K562 (cell line): ENCODE data around the gene CHAF1A. TPM values are rescaled to one million over a fixed set of nuclear protein-coding genes. Genes with fewer than 3 reads are reported as not detected.

Experiments used
- CBX1 ChIP-seq: sonication (generic); IDR thresholded peaks from 2 replicates; pipeline ENCODE4 v1.6.1; 2016; ENCODE audit warnings: antibody characterized with exemption, low read depth, mild to moderate bottlenecking
- CREM ChIP-seq: IDR thresholded peaks from 2 replicates; pipeline ENCODE4 v1.6.1; 2014; ENCODE audit warnings: antibody characterized with exemption, low read depth
- DDX20 ChIP-seq: fragments of 450-650 bp; IDR thresholded peaks from 2 replicates; pipeline ENCODE4 v1.6.1; 2016; ENCODE audit warnings: missing genetic modification characterization, low read depth, mild to moderate bottlenecking, missing compliant biosample characterization, moderate library complexity
- HNRNPK ChIP-seq: fragments of 200-400 bp; formaldehyde crosslinking; IDR thresholded peaks from one replicate; pipeline ENCODE4 v1.6.1; 2018; ENCODE audit warnings: mild to moderate bottlenecking, low read depth, low read length; ENCODE audit not compliant: poor library complexity, severe bottlenecking
- KDM1A ChIP-seq, 2 experiments: fragments of 450-650 bp; IDR thresholded peaks; 2 replicates each; pipeline ENCODE4 v1.6.1; 2016; ENCODE audit warnings: mild to moderate bottlenecking in 2 of 2
- NFE2L1 ChIP-seq: fragments of 450-650 bp; IDR thresholded peaks from 2 replicates; pipeline ENCODE4 v1.6.1; 2016; ENCODE audit warnings: missing genetic modification characterization, low read depth, mild to moderate bottlenecking, missing compliant biosample characterization, moderate library complexity, borderline replicate concordance
- NFIC ChIP-seq: fragments of 450-650 bp; IDR thresholded peaks from 2 replicates; pipeline ENCODE4 v1.6.1; 2017; ENCODE audit warnings: mild to moderate bottlenecking, inconsistent platforms
- PCBP2 ChIP-seq: fragments of 200-400 bp; formaldehyde crosslinking; IDR thresholded peaks from 2 replicates; pipeline ENCODE4 v1.6.1; 2018; ENCODE audit warnings: low read length, low read depth, mild to moderate bottlenecking, moderate library complexity; ENCODE audit not compliant: poor library complexity, severe bottlenecking
- SIX5 ChIP-seq, 2 experiments: IDR thresholded peaks; 2 replicates each; pipeline ENCODE4 v1.6.1; 2011; ENCODE audit warnings: low read length in 2 of 2, borderline replicate concordance in 1 of 2, low read depth in 1 of 2, mild to moderate bottlenecking in 1 of 2, moderate library complexity in 1 of 2; ENCODE audit not compliant: insufficient read depth in 1 of 2
- SMARCC2 ChIP-seq: fragments of 450-650 bp; IDR thresholded peaks from 2 replicates; pipeline ENCODE4 v1.6.1; 2017; ENCODE audit warnings: antibody characterized with exemption, moderate library complexity, mild to moderate bottlenecking, low read depth
- TEAD1 ChIP-seq, 2 experiments: fragments of 450-650 bp in 1 of 2; sonication (generic) in 1 of 2; formaldehyde crosslinking; IDR thresholded peaks; 2 replicates each; pipeline versions ENCODE4 v1.4.0 to v1.8.0; 2020 to 2022; ENCODE audit warnings: mild to moderate bottlenecking in 2 of 2, missing genetic modification reagents in 1 of 2
- polyA plus RNA-seq, 8 experiments: library from polyadenylated mRNA; depleted of rRNA in 4 of 8; stranded (reverse) in 5 of 8; unstranded in 3 of 8; fragments of >200 nt; fragmentation: Nextera tagmentation in 2 of 8; fragmentation: Illumina TruSeq in 1 of 8; extraction: Ambion mirVana in 2 of 8; extraction: Trizol in 1 of 8; gene quantifications; 2 replicates each; pipeline versions ENCODE4 v1.2.1 to v1.2.3, GENCODE V29; 2011 to 2014; ENCODE audit warnings: inconsistent platforms in 1 of 8, missing spikeins in 1 of 8
- total RNA-seq, 7 experiments: library from RNA; depleted of rRNA in 6 of 7; stranded (reverse); fragments of >200 nt in 6 of 7; fragmentation: Illumina TruSeq in 2 of 7; extraction: Trizol in 2 of 7; gene quantifications; 2 replicates each; pipeline versions ENCODE4 v1.2.1 to v1.2.3, GENCODE V29; 2011 to 2021; ENCODE audit warnings: low replicate concordance in 1 of 7
- TF ChIP-seq, protein P1 (sequence below): fragments of 200-800 bp; sonication (Bioruptor generic); IDR thresholded peaks from 2 replicates; pipeline ENCODE4 v1.6.1; 2016; ENCODE audit warnings: missing genetic modification characterization, missing compliant biosample characterization
- TF ChIP-seq, protein P2 (sequence below): fragments of 250-450 bp; sonication (Bioruptor Pico); IDR thresholded peaks from 2 replicates; pipeline ENCODE4 v1.5.0; 2022; ENCODE audit warnings: mild to moderate bottlenecking
- TF ChIP-seq, protein P3 (sequence below): fragments of 250-450 bp; sonication (Bioruptor Pico); IDR thresholded peaks from 2 replicates; pipeline ENCODE4 v1.4.0; 2020; ENCODE audit warnings: borderline replicate concordance
- TF ChIP-seq, protein P4 (sequence below): fragments of 450-650 bp; IDR thresholded peaks from 2 replicates; pipeline ENCODE4 v1.6.1; 2016

CHAF1A gene
- total and polyA plus RNA-seq, 9 of the 15 experiments (the other 6 are each of a cell fraction or from before 2014, with no cell fraction given), result 1.6 to 86.9 (median 45.2) TPM

DNA sequence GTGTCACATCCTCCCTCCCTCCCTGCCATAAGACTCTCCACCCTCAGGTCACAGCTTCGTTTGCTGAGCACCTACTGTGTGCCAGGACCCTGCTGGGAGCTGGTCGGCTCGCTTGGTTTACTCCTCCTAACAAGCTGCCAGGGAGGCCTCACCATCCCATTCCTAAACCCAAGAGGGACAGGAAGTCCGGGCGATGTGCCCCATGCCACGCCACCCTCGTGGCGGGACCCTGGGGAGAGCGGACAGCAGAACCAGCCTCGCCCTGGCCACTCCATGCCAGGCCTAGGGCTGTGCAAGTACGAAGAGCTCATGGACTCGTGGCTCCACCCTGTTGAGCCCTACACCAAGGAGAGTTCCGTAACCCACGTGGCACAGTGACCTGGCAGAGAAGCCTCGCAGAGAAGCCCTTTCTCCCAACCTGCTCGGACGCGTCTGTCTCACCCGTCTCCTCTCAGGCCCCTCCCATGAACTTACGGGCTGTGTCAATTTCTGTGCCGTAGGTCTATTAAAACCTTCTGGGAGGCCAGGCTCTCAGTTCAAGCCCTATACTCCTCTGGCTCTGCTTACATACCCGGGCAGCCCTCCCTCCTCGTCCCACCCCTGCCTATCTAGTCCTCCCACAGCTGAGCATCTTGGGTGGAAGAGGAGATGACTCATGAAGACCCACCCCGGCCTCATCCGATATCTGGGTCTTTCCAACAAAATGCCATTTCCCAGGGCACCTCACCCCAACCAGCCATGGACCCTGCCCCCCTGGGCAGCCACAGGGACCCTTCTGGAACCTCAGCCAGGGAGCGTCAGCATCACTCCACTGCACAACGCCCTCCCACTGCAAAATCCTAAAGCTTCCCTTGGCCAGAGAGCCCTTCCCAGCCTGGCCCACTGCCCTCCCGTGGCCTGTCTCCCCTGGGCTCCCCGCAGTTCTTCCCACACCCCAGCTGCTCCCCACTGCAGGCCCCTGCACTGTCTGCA lies 52.6 kb downstream of the CHAF1A start (continued):
- TF ChIP-seq, protein P1, sequence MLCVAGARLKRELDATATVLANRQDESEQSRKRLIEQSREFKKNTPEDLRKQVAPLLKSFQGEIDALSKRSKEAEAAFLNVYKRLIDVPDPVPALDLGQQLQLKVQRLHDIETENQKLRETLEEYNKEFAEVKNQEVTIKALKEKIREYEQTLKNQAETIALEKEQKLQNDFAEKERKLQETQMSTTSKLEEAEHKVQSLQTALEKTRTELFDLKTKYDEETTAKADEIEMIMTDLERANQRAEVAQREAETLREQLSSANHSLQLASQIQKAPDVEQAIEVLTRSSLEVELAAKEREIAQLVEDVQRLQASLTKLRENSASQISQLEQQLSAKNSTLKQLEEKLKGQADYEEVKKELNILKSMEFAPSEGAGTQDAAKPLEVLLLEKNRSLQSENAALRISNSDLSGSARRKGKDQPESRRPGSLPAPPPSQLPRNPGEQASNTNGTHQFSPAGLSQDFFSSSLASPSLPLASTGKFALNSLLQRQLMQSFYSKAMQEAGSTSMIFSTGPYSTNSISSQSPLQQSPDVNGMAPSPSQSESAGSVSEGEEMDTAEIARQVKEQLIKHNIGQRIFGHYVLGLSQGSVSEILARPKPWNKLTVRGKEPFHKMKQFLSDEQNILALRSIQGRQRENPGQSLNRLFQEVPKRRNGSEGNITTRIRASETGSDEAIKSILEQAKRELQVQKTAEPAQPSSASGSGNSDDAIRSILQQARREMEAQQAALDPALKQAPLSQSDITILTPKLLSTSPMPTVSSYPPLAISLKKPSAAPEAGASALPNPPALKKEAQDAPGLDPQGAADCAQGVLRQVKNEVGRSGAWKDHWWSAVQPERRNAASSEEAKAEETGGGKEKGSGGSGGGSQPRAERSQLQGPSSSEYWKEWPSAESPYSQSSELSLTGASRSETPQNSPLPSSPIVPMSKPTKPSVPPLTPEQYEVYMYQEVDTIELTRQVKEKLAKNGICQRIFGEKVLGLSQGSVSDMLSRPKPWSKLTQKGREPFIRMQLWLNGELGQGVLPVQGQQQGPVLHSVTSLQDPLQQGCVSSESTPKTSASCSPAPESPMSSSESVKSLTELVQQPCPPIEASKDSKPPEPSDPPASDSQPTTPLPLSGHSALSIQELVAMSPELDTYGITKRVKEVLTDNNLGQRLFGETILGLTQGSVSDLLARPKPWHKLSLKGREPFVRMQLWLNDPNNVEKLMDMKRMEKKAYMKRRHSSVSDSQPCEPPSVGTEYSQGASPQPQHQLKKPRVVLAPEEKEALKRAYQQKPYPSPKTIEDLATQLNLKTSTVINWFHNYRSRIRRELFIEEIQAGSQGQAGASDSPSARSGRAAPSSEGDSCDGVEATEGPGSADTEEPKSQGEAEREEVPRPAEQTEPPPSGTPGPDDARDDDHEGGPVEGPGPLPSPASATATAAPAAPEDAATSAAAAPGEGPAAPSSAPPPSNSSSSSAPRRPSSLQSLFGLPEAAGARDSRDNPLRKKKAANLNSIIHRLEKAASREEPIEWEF (CRISPR knock-in tag), result no peak
- TF ChIP-seq CBX1, result no peak
- peak in 1 of 2 experiments; percentile 19; a peak in 1 of 4 replicates for TF ChIP-seq KDM1A (IDR thresholded peaks at IDR 0.05)
- no peak for TF ChIP-seq PCBP2
- peak; percentile 54; the same call in 1 of the 2 replicates for TF ChIP-seq SMARCC2
- TF ChIP-seq SIX5 (IDR thresholded peaks at IDR 0.05; ENCODE audit: borderline replicate concordance in 1 of 2, insufficient read depth in 1 of 2, low read depth in 1 of 2, low read length in 2 of 2), result no peak
- no peak for TF ChIP-seq NFE2L1 (tag)
- no peak for TF ChIP-seq DDX20 (tag)
- TF ChIP-seq, protein P2, sequence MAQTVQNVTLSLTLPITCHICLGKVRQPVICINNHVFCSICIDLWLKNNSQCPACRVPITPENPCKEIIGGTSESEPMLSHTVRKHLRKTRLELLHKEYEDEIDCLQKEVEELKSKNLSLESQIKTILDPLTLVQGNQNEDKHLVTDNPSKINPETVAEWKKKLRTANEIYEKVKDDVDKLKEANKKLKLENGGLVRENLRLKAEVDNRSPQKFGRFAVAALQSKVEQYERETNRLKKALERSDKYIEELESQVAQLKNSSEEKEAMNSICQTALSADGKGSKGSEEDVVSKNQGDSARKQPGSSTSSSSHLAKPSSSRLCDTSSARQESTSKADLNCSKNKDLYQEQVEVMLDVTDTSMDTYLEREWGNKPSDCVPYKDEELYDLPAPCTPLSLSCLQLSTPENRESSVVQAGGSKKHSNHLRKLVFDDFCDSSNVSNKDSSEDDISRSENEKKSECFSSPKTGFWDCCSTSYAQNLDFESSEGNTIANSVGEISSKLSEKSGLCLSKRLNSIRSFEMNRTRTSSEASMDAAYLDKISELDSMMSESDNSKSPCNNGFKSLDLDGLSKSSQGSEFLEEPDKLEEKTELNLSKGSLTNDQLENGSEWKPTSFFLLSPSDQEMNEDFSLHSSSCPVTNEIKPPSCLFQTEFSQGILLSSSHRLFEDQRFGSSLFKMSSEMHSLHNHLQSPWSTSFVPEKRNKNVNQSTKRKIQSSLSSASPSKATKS, result no peak
- 0 out of 2 replicates have a peak, but pooled peaks have one; percentile 28 for TF ChIP-seq CREM
- no peak for TF ChIP-seq HNRNPK
- peak in 1 of 2 experiments; percentile 20; a peak in 1 of 4 replicates for TF ChIP-seq TEAD1 (CRISPR knock-in tag; IDR thresholded peaks at IDR 0.05)
- TF ChIP-seq, protein P3, sequence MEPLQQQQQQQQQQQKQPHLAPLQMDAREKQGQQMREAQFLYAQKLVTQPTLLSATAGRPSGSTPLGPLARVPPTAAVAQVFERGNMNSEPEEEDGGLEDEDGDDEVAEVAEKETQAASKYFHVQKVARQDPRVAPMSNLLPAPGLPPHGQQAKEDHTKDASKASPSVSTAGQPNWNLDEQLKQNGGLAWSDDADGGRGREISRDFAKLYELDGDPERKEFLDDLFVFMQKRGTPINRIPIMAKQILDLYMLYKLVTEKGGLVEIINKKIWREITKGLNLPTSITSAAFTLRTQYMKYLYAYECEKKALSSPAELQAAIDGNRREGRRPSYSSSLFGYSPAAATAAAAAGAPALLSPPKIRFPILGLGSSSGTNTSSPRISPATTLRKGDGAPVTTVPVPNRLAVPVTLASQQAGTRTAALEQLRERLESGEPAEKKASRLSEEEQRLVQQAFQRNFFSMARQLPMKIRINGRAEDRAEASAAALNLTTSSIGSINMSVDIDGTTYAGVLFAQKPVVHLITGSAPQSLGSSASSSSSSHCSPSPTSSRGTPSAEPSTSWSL (CRISPR knock-in tag), result no peak
- no peak for TF ChIP-seq NFIC
- TF ChIP-seq, protein P4, sequence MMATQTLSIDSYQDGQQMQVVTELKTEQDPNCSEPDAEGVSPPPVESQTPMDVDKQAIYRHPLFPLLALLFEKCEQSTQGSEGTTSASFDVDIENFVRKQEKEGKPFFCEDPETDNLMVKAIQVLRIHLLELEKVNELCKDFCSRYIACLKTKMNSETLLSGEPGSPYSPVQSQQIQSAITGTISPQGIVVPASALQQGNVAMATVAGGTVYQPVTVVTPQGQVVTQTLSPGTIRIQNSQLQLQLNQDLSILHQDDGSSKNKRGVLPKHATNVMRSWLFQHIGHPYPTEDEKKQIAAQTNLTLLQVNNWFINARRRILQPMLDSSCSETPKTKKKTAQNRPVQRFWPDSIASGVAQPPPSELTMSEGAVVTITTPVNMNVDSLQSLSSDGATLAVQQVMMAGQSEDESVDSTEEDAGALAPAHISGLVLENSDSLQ, result peak; percentile 33; the same call in 1 of the 2 replicates
